ENCODE measurements around the gene DHX35.

The DHX35 gene

GRCh38 chr20:38962044-38962927, at the start of gene DHX35:
Gene DHX35 (plus strand): TSS chr20:38962344. CDS start chr20:38962368, 24 bp downstream.
- peak; percentile 98 for DNase-seq

- no peak for DNase-seq
Measured at GRCh38 chr20:38915355-38915754, 46.8 kb upstream of the DHX35 start.

- DNase-seq = no peak
Measured at GRCh38 chr20:38917657-38918056, 44.5 kb upstream of the DHX35 start.

- DNase-seq = no peak
Measured at GRCh38 chr20:38918172-38918571, 44.0 kb upstream of the DHX35 start.

GRCh38 chr20:38919683-38920082, 42.5 kb upstream of the DHX35 start:
- DNase-seq = no peak

- no peak for DNase-seq
Measured at GRCh38 chr20:38920411-38920810, 41.7 kb upstream of the DHX35 start.

- DNase-seq = no peak
Measured at GRCh38 chr20:38920851-38921250, 41.3 kb upstream of the DHX35 start.

- no peak for DNase-seq
Measured at GRCh38 chr20:38924718-38925117, 37.4 kb upstream of the DHX35 start.

- DNase-seq = peak; percentile 97
Measured at GRCh38 chr20:38926142-38926933, 35.8 kb upstream of the DHX35 start, which contains the start of gene FAM83D. Gene FAM83D (plus strand): TSS chr20:38926417. CDS start chr20:38926443, 26 bp downstream.

GRCh38 chr20:38926934-38927616, 35.1 kb upstream of the DHX35 start:
- peak; percentile 12 for DNase-seq

- DNase-seq = no peak
Measured at GRCh38 chr20:38927902-38928578, 34.1 kb upstream of the DHX35 start.

- no peak for DNase-seq
Measured at GRCh38 chr20:38930242-38930569, 31.9 kb upstream of the DHX35 start.

- no peak for DNase-seq
Measured at GRCh38 chr20:38931984-38932383, 30.2 kb upstream of the DHX35 start.

GRCh38 chr20:38932457-38933120, 29.6 kb upstream of the DHX35 start:
- peak; percentile 22 for DNase-seq

GRCh38 chr20:38934530-38934929, 27.6 kb upstream of the DHX35 start:
- DNase-seq = no peak

- peak; percentile 64 for DNase-seq
Measured at GRCh38 chr20:38935285-38935684, 26.9 kb upstream of the DHX35 start.

GRCh38 chr20:38935967-38936407, 26.2 kb upstream of the DHX35 start:
- no peak for DNase-seq

- no peak for DNase-seq
Measured at GRCh38 chr20:38937000-38937399, 25.1 kb upstream of the DHX35 start.

GRCh38 chr20:38937978-38938473, 24.1 kb upstream of the DHX35 start:
- DNase-seq = no peak

GRCh38 chr20:38939686-38940085, 22.5 kb upstream of the DHX35 start:
- no peak for DNase-seq

- DNase-seq = no peak
Measured at GRCh38 chr20:38940644-38941043, 21.5 kb upstream of the DHX35 start.
